Upper lobe of left lung (tissue), 6 donors: ENCODE results near the gene TJP2. TPM values are rescaled to one million over a fixed set of nuclear protein-coding genes. Genes with fewer than 3 reads are reported as not detected.

Experiments used
- ATAC-seq, 2 donors: fragments of 200-7000 bp; cut with Tn5 transposase; one replicate each; pipeline ENCODE4 v1.9.1; 2022; ENCODE audit warnings: mild to moderate bottlenecking in 2 of 2, moderate library complexity in 2 of 2; ENCODE audit not compliant: low FRiP score in 2 of 2
- DNase-seq, 2 donors: peaks; one replicate each; pipeline ENCODE4 v3.0.0-alpha.2; 2019 to 2020
- H3K27ac ChIP-seq, 4 donors: fragments of 200-600 bp; sonication (generic); one replicate each; pipeline ENCODE4 v1.5.1; 2016 to 2019
- H3K27me3 ChIP-seq, 4 donors: fragments of 200-600 bp; sonication (generic); one replicate each; pipeline ENCODE4 v1.5.1; 2017 to 2019
- H3K36me3 ChIP-seq, 4 donors: fragments of 200-600 bp; sonication (generic); one replicate each; pipeline ENCODE4 v1.5.1; 2016 to 2019
- H3K4me1 ChIP-seq, 4 donors: fragments of 200-600 bp; sonication (generic); one replicate each; pipeline ENCODE4 v1.5.1; 2018 to 2019
- H3K4me3 ChIP-seq, 4 donors: fragments of 200-600 bp; sonication (generic); one replicate each; pipeline ENCODE4 v1.5.1; 2017 to 2019; ENCODE audit warnings: mild to moderate bottlenecking in 2 of 4, moderate library complexity in 1 of 4
- H3K9me3 ChIP-seq, 4 donors: fragments of 200-600 bp; sonication (generic); one replicate each; pipeline ENCODE4 v1.5.1; 2018 to 2019
- EP300 ChIP-seq, 4 donors: sonication (generic); formaldehyde crosslinking; IDR thresholded peaks; one replicate each; pipeline ENCODE4 v1.5.1; 2017; ENCODE audit warnings: antibody characterized with exemption in 4 of 4, control low read depth in 2 of 4
- POLR2A ChIP-seq, 4 donors: fragments of 450-650 bp; IDR thresholded peaks; one replicate each; pipeline ENCODE4 v1.5.1; 2016 to 2017; ENCODE audit warnings: antibody characterized with exemption in 4 of 4, mild to moderate bottlenecking in 2 of 4
- POLR2AphosphoS5 ChIP-seq, 2 donors: sonication (generic); formaldehyde crosslinking; IDR thresholded peaks; one replicate each; pipeline ENCODE4 v1.5.1; 2017; ENCODE audit warnings: antibody characterized with exemption in 2 of 2
- WGBS, 2 donors: methylation state at CpG; one replicate each; pipeline ENCODE4 v1.1.5; 2017 to 2018; 5-methylcytosine and 5-hydroxymethylcytosine counted together
- total RNA-seq, 6 donors: library from RNA; depleted of rRNA in 4 of 6; stranded (reverse); fragments of >200 nt in 4 of 6; gene quantifications; one replicate each; pipeline versions ENCODE4 v1.1.0 to v1.2.1, GENCODE V29; 2016 to 2021
- TF ChIP-seq, protein P1 (sequence below), 6 experiments: fragments of 450-650 bp in 4 of 6; fragments of 200-600 bp in 2 of 6; sonication (generic) in 2 of 6; IDR thresholded peaks; one replicate each; pipeline ENCODE4 v1.5.1; 2016 to 2019; ENCODE audit warnings: antibody characterized with exemption in 6 of 6
- donor health status: DM: no; HTN: no; CAD: no; lungs with moderate emphysema.
- donor health status: DM: no; HTN: yes; CAD: no; lungs with severe emphysema.

TJP2 gene
- total RNA-seq, 6 donors from 2014 or later, result 98.3 to 270 (median 185) TPM

DNA sequence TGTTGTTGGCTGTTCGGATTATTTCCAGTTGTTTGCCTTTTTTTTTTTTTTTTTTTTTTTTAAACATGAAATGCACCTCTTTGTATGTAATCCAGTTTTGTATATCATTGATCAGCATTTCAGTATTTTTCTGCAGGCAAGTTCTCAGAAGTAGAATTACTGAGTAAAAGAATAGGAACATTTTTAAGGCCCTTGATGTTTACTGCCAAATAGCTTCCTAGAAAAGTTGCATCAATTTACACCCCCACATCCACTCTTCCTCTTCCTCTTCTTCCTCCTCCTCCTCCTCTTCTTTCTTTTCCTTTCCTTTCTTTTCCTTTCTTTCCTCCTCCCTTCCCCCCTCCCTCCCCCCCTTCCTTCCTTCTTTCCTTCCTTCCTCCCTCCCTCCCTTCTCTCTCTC is 81.5 kb downstream of the TJP2 start:
- Histone ChIP-seq H3K4me3 (no peak overlapping the region), H3K4me1 (peaks cover 0 to 13% (median 8%) of the 10 kb centered on the region in 4 donors), H3K27ac (no peak overlapping the region), H3K9me3 (no peaks in the 10 kb centered on the region), H3K27me3 (no peaks in the 10 kb centered on the region), H3K36me3 (peaks cover 16 to 57% (median 23%) of the 10 kb centered on the region in 4 donors)
- DNase-seq (no peak), ATAC-seq (no peak)
- 100% methylated on average over 1 of the region's 1 CpG for WGBS, 2 donors
- no peak for TF ChIP-seq EP300 (IDR thresholded peaks at IDR 0.05)
- TF ChIP-seq POLR2AphosphoS5 (IDR thresholded peaks at IDR 0.05), result no peak
- TF ChIP-seq POLR2A (IDR thresholded peaks at IDR 0.05), result no peak
- TF ChIP-seq, protein P1, sequence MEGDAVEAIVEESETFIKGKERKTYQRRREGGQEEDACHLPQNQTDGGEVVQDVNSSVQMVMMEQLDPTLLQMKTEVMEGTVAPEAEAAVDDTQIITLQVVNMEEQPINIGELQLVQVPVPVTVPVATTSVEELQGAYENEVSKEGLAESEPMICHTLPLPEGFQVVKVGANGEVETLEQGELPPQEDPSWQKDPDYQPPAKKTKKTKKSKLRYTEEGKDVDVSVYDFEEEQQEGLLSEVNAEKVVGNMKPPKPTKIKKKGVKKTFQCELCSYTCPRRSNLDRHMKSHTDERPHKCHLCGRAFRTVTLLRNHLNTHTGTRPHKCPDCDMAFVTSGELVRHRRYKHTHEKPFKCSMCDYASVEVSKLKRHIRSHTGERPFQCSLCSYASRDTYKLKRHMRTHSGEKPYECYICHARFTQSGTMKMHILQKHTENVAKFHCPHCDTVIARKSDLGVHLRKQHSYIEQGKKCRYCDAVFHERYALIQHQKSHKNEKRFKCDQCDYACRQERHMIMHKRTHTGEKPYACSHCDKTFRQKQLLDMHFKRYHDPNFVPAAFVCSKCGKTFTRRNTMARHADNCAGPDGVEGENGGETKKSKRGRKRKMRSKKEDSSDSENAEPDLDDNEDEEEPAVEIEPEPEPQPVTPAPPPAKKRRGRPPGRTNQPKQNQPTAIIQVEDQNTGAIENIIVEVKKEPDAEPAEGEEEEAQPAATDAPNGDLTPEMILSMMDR (IDR thresholded peaks at IDR 0.05), result no peak

DNA sequence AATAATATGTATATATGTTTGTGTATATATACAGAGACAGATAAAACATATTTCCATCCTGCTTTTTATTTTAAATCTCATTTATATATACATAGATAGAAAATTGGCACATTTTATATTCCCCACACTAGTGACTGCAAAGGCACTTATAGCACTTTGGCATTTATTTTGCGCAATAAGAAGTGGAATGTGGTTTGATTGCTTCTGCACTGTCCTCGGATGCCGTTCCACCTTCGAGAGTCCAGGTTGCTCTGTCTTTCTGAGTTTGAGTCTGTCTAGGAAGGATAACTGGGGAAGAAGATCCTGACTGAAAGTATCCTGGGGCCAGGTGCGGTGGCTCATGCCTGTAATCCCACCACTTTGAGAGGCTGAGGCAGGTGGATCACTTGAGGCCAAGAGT is 84.5 kb downstream of the TJP2 start:
- no peak overlapping the region for H3K27ac ChIP-seq
- H3K4me3 ChIP-seq, result no peak overlapping the region
- DNase-seq, result no peak
- TF ChIP-seq POLR2AphosphoS5 (IDR thresholded peaks at IDR 0.05) (no peak), EP300 (IDR thresholded peaks at IDR 0.05) (no peak), POLR2A (IDR thresholded peaks at IDR 0.05) (no peak)
- TF ChIP-seq, protein P1 (IDR thresholded peaks at IDR 0.05), result no peak
- 65 to 74% methylated on average over 5 of the region's 5 CpGs for WGBS, 2 donors
- no peak for ATAC-seq
- H3K4me1 ChIP-seq, result peaks cover 0 to 3% (median 0%) of the 10 kb centered on the region in 4 donors
- H3K9me3 ChIP-seq, result no peaks in the 10 kb centered on the region
- H3K27me3 ChIP-seq, result no peaks in the 10 kb centered on the region
- H3K36me3 ChIP-seq, result peaks cover 8 to 28% (median 11%) of the 10 kb centered on the region in 4 donors

DNA sequence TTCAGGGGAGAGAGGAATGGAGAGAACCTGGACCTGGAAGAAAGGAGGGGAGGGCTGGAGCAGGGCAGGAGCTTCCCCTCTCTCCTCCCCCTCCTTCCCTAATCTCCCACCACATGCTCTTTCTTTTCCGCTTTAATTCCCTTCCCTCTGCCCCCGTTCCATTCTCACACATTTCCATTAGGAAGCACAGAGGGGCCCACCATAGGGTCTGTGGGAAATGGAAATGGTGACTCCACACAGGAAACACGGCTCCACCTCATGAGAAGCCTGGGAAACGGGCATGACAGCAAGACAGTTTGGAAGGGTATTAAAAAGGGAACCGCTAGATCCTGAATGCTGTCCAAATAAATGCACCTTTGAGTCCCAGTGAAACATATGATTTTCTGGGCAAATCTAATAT is 86.1 kb downstream of the TJP2 start:
- ATAC-seq, result no peak
- Histone ChIP-seq H3K27me3 (no peaks in the 10 kb centered on the region), H3K36me3 (peaks cover 0 to 12% (median 2%) of the 10 kb centered on the region in 4 donors), H3K27ac (no peak overlapping the region), H3K4me3 (no peak overlapping the region), H3K4me1 (peaks cover 0 to 5% (median 0%) of the 10 kb centered on the region in 4 donors), H3K9me3 (no peaks in the 10 kb centered on the region)
- WGBS, 2 donors, result 68 to 70% methylated on average over 4 to 5 of the region's 5 CpGs
- no peak for TF ChIP-seq EP300 (IDR thresholded peaks at IDR 0.05)
- TF ChIP-seq POLR2A (IDR thresholded peaks at IDR 0.05), result no peak
- no peak for TF ChIP-seq POLR2AphosphoS5 (IDR thresholded peaks at IDR 0.05)
- TF ChIP-seq, protein P1 (IDR thresholded peaks at IDR 0.05), result no peak
- no peak for DNase-seq

DNA sequence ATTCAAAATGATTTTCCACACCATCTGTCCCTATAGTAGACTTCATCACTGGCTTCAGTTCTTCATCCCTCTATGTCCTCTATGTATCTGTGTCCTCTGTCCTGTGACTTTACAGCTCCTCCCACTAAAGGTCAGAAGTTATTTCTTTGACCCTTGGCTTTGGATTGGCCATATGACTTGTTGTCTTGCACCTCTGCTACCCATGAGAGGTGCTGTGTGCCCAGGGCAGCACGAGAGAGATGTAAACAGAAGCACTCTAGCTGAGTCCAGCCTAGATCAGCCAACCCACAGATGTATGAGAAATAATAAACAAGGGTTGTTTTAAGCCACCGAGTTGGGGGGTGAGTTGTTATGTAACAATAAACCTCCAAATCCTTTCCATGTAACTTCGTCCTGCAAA is 87.6 kb downstream of the TJP2 start:
- Histone ChIP-seq H3K36me3 (peaks cover 0 to 4% (median 2%) of the 10 kb centered on the region in 4 donors), H3K4me3 (no peak overlapping the region), H3K27me3 (no peaks in the 10 kb centered on the region), H3K4me1 (peaks cover 0 to 5% (median 0%) of the 10 kb centered on the region in 4 donors), H3K9me3 (no peaks in the 10 kb centered on the region), H3K27ac (no peak overlapping the region)
- TF ChIP-seq POLR2AphosphoS5 (IDR thresholded peaks at IDR 0.05) (no peak), POLR2A (IDR thresholded peaks at IDR 0.05) (no peak), EP300 (IDR thresholded peaks at IDR 0.05) (no peak)
- TF ChIP-seq, protein P1 (IDR thresholded peaks at IDR 0.05), result no peak
- WGBS, 2 donors, result 59 to 60% methylated on average over 3 of the region's 3 CpGs
- DNase-seq (no peak), ATAC-seq (no peak)

DNA sequence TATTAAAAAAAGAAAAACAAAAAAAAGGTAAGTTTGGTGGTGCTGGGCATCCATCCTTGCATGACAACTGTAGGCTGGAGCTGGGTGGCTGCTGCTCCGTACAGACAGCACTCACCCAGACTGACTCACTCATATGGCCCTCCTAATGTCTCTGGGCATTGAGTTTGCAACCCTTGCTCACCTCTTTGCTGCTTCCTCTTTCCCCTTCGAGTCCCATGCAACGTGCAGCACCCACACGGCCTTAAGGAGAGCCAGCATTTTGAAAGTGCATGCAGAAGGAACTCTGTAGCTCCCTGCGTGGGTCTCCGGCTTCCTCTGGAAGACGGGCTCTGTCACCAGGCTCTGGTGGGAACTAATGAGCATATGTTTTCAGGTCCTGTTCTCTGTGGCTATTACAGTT is 90.4 kb downstream of the TJP2 start:
- no peak for DNase-seq

More for the DNA sequence above, 90.4 kb downstream of the TJP2 start:
- Histone ChIP-seq H3K27me3 (peaks cover 0 to 3% (median 0%) of the 10 kb centered on the region in 4 donors), H3K27ac (no peak overlapping the region), H3K4me1 (peaks cover 0 to 5% (median 0%) of the 10 kb centered on the region in 4 donors), H3K9me3 (no peaks in the 10 kb centered on the region), H3K36me3 (no peaks in the 10 kb centered on the region), H3K4me3 (no peak overlapping the region)
- ATAC-seq, result peak; percentile 47 to 51
- no peak for TF ChIP-seq EP300 (IDR thresholded peaks at IDR 0.05)
- TF ChIP-seq, protein P1 (IDR thresholded peaks at IDR 0.05), result no peak
- no peak for TF ChIP-seq POLR2AphosphoS5 (IDR thresholded peaks at IDR 0.05)
- TF ChIP-seq POLR2A (IDR thresholded peaks at IDR 0.05), result no peak
- 55 to 71% methylated on average over 7 of the region's 7 CpGs for WGBS, 2 donors
